Ascending aorta (tissue), 2 donors: Measurements from ENCODE around the gene VTI1A. TPM values are rescaled to one million over a fixed set of nuclear protein-coding genes. Genes with fewer than 3 reads are reported as not detected.
A peak's percentile ranks its signal among the peaks of the same experiment; 100 is the strongest.

Experiments
- DNase-seq, 2 donors: peaks; one replicate each; pipeline ENCODE4 v3.0.0-alpha.2; 2019; ENCODE audit warnings: low spot score in 2 of 2
- H3K27ac ChIP-seq, 2 donors: fragments of 200-600 bp; sonication (generic); one replicate each; pipeline ENCODE4 v1.5.1; 2016 to 2017; ENCODE audit warnings: mild to moderate bottlenecking in 1 of 2
- H3K27me3 ChIP-seq: fragments of 200-600 bp; sonication (generic); one replicate; pipeline ENCODE4 v1.5.1; 2017
- H3K36me3 ChIP-seq, 2 donors: fragments of 200-600 bp; sonication (generic); one replicate each; pipeline ENCODE4 v1.5.1; 2016
- H3K4me1 ChIP-seq, 2 donors: fragments of 200-600 bp; sonication (generic); one replicate each; pipeline ENCODE4 v1.5.1; 2016 to 2017; ENCODE audit warnings: mild to moderate bottlenecking in 1 of 2
- H3K4me3 ChIP-seq, 2 donors: fragments of 200-600 bp; sonication (generic); one replicate each; pipeline ENCODE4 v1.5.1; 2016 to 2017; ENCODE audit warnings: mild to moderate bottlenecking in 1 of 2
- H3K9me3 ChIP-seq, 2 donors: fragments of 200-600 bp; sonication (generic); one replicate each; pipeline ENCODE4 v1.5.1; 2016
- intact Hi-C: fragments of 100-400 bp; cut with DNase I; formaldehyde crosslinking; loops from one replicate; pipeline ENCODE4 v1.15.1; 2023
- total RNA-seq: library from RNA; depleted of rRNA; stranded (reverse); fragments of >200 nt; gene quantifications from one replicate; pipeline ENCODE4 v1.1.0, GENCODE V29; 2016
- TF ChIP-seq, protein P1 (sequence below), 3 experiments: fragments of 200-600 bp in 2 of 3; fragments of 450-650 bp in 1 of 3; sonication (generic) in 2 of 3; IDR thresholded peaks; one replicate each; pipeline ENCODE4 v1.5.1; 2016 to 2019; ENCODE audit warnings: antibody characterized with exemption in 3 of 3, mild to moderate bottlenecking in 1 of 3, moderate library complexity in 1 of 3

The VTI1A gene
- total RNA-seq, 1 donor from 2014 or later, result 32.5 TPM

DNA sequence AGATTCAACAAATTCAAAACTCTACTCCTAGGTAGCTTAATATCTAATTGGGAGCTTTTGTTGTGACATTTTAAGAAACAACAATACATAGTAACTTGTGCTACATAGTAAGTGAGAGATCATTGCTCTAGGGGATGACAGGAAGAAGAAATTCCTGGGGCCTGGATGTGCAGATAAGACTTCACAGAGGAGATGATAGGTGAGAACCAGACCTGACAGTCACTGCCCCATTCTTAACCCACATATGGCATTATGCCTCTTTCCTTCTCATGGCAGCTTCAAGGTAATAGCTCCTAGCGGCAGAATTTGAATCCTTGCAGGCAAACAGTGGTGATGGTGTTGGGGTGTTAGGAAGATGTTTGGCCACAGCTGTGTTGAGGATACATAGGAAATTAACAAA is 233.6 kb downstream of the VTI1A start:
- Histone ChIP-seq H3K36me3 (peaks cover 0 to 3% of the 10 kb centered on the region in 2 donors), H3K27me3 (no peaks in the 10 kb centered on the region), H3K4me3 (no peak overlapping the region), H3K27ac (no peak overlapping the region), H3K4me1 (no peaks in the 10 kb centered on the region), H3K9me3 (no peaks in the 10 kb centered on the region)
- TF ChIP-seq, protein P1, sequence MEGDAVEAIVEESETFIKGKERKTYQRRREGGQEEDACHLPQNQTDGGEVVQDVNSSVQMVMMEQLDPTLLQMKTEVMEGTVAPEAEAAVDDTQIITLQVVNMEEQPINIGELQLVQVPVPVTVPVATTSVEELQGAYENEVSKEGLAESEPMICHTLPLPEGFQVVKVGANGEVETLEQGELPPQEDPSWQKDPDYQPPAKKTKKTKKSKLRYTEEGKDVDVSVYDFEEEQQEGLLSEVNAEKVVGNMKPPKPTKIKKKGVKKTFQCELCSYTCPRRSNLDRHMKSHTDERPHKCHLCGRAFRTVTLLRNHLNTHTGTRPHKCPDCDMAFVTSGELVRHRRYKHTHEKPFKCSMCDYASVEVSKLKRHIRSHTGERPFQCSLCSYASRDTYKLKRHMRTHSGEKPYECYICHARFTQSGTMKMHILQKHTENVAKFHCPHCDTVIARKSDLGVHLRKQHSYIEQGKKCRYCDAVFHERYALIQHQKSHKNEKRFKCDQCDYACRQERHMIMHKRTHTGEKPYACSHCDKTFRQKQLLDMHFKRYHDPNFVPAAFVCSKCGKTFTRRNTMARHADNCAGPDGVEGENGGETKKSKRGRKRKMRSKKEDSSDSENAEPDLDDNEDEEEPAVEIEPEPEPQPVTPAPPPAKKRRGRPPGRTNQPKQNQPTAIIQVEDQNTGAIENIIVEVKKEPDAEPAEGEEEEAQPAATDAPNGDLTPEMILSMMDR (IDR thresholded peaks at IDR 0.05), result no peak
- intact Hi-C loops, result no loop called here
- DNase-seq, result no peak

DNA sequence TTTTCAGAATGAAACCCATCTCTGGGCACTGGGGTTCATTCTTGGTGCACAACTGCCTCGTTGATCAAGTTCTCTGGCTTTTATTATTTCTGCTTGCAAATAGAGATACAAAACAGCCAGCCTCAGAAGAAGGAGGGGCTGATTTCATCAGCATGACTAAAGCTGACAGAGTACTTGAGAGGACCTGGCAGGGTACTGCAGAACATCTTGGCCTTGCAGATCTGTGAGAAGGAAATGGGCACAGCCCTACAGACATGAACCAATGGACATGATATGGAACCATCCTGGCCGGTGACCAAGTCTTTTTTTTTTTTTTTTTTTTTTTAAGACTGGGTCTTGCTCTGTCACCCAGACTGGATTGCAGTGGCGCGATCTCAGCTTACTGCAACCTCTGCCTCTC is 240.6 kb downstream of the VTI1A start:
- intact Hi-C loops, result no loop called here
- Histone ChIP-seq H3K27me3 (no peaks in the 10 kb centered on the region), H3K27ac (no peak overlapping the region), H3K36me3 (no peaks in the 10 kb centered on the region), H3K4me1 (no peaks in the 10 kb centered on the region), H3K9me3 (no peaks in the 10 kb centered on the region), H3K4me3 (no peak overlapping the region)
- TF ChIP-seq, protein P1 (IDR thresholded peaks at IDR 0.05), result no peak
- no peak for DNase-seq

DNA sequence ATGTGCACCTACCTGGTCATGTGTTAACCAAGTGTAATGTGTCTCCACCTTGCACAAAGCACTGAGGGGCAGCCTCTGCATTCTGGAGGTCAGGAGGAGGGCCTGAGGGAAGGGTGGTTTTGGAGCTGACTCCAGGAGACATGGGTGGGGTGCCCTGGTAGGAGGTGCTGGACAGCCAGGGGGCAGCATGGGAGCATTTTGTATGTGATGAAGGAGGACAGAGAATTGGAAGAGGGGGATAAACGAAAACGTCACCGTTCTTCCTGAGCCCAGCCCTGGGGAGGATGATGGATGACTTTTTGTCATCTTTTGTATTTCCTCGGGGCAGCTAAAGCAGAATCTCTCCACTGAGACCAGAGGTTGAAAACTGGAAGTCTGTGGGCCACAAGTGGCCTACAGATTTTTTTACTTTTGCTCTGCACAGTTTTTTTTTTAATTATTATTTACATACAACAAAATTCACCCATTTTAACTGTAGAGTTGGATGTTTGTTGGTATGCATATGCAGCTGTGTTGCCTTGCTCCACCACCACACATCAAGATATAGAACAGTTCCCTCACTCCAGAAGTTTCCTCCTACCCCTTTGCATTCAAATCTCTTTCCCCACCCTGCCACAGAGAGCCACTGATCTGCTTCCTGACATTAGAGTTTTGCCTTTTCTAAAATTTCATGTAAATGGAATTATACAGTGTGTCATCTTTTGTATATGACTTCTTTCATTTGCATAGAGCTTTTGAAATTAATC is 242.5 kb downstream of the VTI1A start:
- no peak overlapping the region for H3K27ac ChIP-seq
- H3K4me1 ChIP-seq, result no peaks in the 10 kb centered on the region
- intact Hi-C loops, result no loop called here
- no peaks in the 10 kb centered on the region for H3K9me3 ChIP-seq
- TF ChIP-seq, protein P1 (IDR thresholded peaks at IDR 0.05), result peak; percentile 20 to 47 (median 24)
- no peak overlapping the region for H3K4me3 ChIP-seq
- H3K27me3 ChIP-seq, result no peaks in the 10 kb centered on the region
- no peaks in the 10 kb centered on the region for H3K36me3 ChIP-seq
- no peak for DNase-seq

DNA sequence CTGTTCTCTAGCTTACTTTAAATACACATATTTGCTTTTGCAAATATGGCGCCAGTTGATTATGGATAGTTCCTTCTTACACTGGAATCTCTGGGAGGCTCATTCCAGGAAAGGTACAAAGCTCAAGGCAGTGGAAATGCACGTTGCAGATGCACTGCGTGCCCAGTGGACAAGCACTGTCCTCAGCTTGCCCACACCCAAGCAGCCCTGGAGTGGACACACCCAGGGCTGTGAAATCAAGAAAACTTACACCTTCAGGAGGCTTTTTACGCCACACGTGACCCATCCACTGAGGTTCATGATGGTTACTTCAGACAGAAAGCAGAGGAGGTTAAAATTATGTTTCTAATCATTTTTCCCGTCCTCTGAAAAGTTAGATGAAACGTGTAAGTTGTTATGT is 248.5 kb downstream of the VTI1A start:
- TF ChIP-seq, protein P1 (IDR thresholded peaks at IDR 0.05), result no peak
- intact Hi-C loops, result no loop called here
- no peak for DNase-seq
- no peaks in the 10 kb centered on the region for H3K36me3 ChIP-seq
- no peaks in the 10 kb centered on the region for H3K9me3 ChIP-seq
- H3K27me3 ChIP-seq, result no peaks in the 10 kb centered on the region
- H3K4me1 ChIP-seq, result no peaks in the 10 kb centered on the region
- H3K27ac ChIP-seq, result no peak overlapping the region
- H3K4me3 ChIP-seq, result no peak overlapping the region

DNA sequence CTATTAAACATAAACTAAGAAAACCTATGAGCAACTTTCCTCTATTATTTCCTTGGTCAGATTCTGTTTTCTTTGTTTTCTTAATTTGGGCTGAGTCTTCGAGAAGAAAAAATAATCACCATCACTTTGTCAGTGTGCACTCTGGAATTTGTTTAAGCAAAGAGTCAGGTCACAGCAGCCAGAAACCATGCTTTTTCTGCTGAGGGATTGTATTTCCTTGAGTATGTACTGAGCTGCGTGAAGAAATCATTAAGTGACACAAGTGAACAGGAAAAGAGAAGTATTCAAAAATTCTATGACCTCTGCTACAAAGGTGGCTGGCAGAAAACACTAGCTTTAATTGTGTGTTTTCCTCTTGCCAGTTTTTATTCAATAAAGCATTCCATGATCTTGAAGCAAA is 249.6 kb downstream of the VTI1A start:
- Histone ChIP-seq H3K4me1 (no peaks in the 10 kb centered on the region), H3K27me3 (no peaks in the 10 kb centered on the region), H3K36me3 (no peaks in the 10 kb centered on the region), H3K4me3 (no peak overlapping the region), H3K27ac (no peak overlapping the region), H3K9me3 (no peaks in the 10 kb centered on the region)
- TF ChIP-seq, protein P1 (IDR thresholded peaks at IDR 0.05), result no peak
- intact Hi-C loops, result no loop called here
- DNase-seq, result no peak
